Uterus (tissue), 4 donors: ENCODE results near the gene KRT78. TPM values are rescaled to one million over a fixed set of nuclear protein-coding genes. Genes with fewer than 3 reads are reported as not detected.

Experiments used
- DNase-seq, 2 donors: peaks; one replicate each; pipeline ENCODE4 v3.0.0-alpha.2; 2019 to 2020
- H3K27ac ChIP-seq, 2 donors: fragments of 200-600 bp; sonication (generic); 1 replicate in 1 of 2; 2 replicates in 1 of 2; pipeline ENCODE4 v1.5.1; 2016 to 2018
- H3K27me3 ChIP-seq, 2 donors: fragments of 200-600 bp; sonication (generic); one replicate each; pipeline ENCODE4 v1.5.1; 2018 to 2019; ENCODE audit warnings: control low read depth in 1 of 2
- H3K36me3 ChIP-seq, 2 donors: fragments of 200-600 bp; sonication (generic); one replicate each; pipeline ENCODE4 v1.5.1; 2019; ENCODE audit warnings: control low read depth in 1 of 2
- H3K4me1 ChIP-seq, 2 donors: fragments of 200-600 bp; sonication (generic); one replicate each; pipeline ENCODE4 v1.5.1; 2018 to 2019; ENCODE audit warnings: control low read depth in 1 of 2
- H3K4me3 ChIP-seq, 2 donors: fragments of 200-600 bp; sonication (generic); 1 replicate in 1 of 2; 2 replicates in 1 of 2; pipeline ENCODE4 v1.5.1; 2018 to 2019; ENCODE audit warnings: mild to moderate bottlenecking in 1 of 2
- H3K9me3 ChIP-seq, 2 donors: fragments of 200-600 bp; sonication (generic); one replicate each; pipeline ENCODE4 v1.5.1; 2019; ENCODE audit warnings: control low read depth in 1 of 2
- POLR2A ChIP-seq, 2 donors: fragments of 450-650 bp; IDR thresholded peaks; one replicate each; pipeline ENCODE4 v1.6.1; 2016; ENCODE audit warnings: antibody characterized with exemption in 2 of 2, mild to moderate bottlenecking in 1 of 2, moderate library complexity in 1 of 2
- intact Hi-C: fragments of 100-400 bp; cut with DNase I; formaldehyde crosslinking; loops from one replicate; pipeline ENCODE4 v1.15.1; 2023; ENCODE audit warnings: low total_unique reads
- total RNA-seq, 4 donors: library from RNA; depleted of rRNA in 3 of 4; stranded (reverse); fragments of >200 nt in 3 of 4; gene quantifications; one replicate each; pipeline versions ENCODE4 v1.1.0 to v1.2.4, GENCODE V29; 2014 to 2023
- TF ChIP-seq, protein P1 (sequence below), 4 experiments: fragments of 200-600 bp in 2 of 4; fragments of 450-650 bp in 2 of 4; sonication (generic) in 2 of 4; IDR thresholded peaks; one replicate each; pipeline ENCODE4 v1.5.1; 2016 to 2019; ENCODE audit warnings: antibody characterized with exemption in 4 of 4, mild to moderate bottlenecking in 2 of 4, moderate library complexity in 1 of 4
- donor health status: DM: yes; HTN: yes; CAD: no.

The KRT78 gene
- total RNA-seq, 4 donors from 2014 or later: not detected

DNA sequence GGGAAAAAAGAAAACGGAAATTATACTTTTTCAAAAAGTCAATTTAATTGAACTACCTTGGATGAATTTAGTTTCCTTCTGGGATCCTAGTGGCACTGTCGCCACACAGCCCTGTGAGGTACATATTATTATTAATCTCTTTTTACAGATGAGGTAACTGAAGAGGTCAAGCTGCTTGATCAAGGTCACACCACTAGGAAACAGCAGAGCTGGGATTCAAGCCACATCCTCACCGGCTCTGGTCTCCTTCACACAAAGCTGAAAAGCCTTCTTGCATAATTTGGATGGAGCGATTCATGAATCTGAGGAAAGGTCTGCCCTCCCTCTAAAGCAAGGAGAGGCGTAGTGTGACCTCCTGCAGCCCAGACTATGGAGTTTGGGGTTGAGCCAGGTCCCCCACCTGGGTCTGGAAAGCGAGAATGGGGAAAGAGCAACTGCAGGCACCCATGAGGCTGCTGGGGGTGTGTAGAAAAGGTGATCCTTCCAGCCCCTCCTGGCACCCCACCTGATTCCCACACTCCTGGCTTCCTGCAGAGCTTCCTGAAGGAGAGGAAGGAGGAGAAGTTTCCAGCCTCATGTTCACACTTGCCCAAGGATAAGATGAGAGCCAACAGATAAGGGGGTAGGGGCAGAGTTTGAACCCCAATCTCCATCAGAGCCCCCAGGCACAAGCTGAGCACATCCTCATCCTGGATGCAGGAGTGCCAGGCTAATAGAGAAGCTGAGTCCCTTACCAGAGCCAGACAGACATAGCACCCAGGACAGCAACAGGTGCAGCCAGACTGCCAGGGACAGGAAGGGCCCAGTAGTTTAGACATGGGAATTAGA lies 10.8 kb downstream of the KRT78 start:
- DNase-seq: no peak
- intact Hi-C loops: no loop called here
- Histone ChIP-seq H3K36me3 (no peaks in the 10 kb centered on the region), H3K9me3 (no peaks in the 10 kb centered on the region), H3K4me3 (no peak overlapping the region), H3K27ac (no peak overlapping the region), H3K27me3 (no peaks in the 10 kb centered on the region), H3K4me1 (no peaks in the 10 kb centered on the region)
- no peak for TF ChIP-seq POLR2A (IDR thresholded peaks at IDR 0.05)
- TF ChIP-seq, protein P1, sequence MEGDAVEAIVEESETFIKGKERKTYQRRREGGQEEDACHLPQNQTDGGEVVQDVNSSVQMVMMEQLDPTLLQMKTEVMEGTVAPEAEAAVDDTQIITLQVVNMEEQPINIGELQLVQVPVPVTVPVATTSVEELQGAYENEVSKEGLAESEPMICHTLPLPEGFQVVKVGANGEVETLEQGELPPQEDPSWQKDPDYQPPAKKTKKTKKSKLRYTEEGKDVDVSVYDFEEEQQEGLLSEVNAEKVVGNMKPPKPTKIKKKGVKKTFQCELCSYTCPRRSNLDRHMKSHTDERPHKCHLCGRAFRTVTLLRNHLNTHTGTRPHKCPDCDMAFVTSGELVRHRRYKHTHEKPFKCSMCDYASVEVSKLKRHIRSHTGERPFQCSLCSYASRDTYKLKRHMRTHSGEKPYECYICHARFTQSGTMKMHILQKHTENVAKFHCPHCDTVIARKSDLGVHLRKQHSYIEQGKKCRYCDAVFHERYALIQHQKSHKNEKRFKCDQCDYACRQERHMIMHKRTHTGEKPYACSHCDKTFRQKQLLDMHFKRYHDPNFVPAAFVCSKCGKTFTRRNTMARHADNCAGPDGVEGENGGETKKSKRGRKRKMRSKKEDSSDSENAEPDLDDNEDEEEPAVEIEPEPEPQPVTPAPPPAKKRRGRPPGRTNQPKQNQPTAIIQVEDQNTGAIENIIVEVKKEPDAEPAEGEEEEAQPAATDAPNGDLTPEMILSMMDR (IDR thresholded peaks at IDR 0.05): no peak

DNA sequence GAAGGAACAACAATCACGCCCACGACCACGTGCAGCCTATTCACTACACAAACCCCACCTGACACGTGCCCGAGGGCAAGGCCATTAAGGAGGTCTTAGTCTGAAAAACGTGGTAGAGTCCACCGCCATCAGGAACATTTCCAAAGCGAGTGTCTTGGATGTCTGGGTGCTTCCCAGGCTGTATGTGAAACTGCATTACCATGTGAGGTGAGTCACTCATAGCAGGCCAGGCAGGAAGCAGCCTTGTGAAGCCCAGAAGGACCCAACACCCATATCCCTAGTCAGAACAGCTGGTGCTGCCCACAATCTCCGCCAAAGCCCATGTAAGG lies 11.4 kb downstream of the KRT78 start:
- DNase-seq: no peak
- TF ChIP-seq POLR2A (IDR thresholded peaks at IDR 0.05): no peak
- TF ChIP-seq, protein P1 (IDR thresholded peaks at IDR 0.05): no peak
- intact Hi-C loops: no loop called here

DNA sequence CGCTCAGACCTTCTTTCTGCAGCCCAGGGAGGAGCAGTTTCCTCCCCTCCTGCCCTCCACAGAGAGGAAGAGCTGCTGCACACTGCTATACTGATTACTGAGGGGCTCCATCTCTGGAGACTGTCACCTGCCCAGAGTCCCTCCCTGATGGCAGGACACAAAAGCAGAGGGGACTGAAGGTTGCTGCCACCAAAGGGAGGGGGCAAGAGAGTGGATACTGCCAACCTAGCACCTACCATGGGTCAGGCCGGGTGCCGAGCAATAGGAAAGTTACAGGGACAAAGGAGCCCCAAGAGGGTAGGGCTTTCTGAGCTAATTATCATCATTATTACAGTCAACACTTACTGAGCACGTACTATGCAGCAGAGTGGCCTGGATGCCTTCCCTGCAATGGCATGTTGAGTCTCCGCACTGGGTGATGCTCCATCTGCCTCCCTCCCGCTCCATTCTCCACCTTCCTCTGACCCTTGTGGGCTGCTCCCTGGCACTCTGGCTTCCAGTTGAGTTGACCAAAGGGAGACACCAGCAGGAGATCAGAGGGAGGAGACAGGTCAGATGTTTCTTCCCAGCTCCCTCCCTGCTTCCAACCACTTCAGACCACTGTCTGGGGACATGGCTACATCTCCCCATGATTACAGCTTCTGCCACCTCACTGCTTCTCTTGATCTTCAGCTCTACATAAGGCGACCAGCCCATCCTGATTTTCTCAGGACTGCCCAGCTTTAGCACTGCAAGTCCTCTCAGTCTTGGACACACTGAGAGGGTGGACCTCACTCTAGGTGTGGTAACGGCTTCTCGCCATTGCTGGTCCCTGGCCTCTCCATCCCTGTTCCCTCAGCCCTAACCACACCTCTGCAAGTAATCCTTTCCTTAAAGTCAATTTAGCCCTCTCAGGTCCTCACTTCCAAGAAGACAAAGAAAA lies 12.0 kb downstream of the KRT78 start:
- Histone ChIP-seq H3K27ac (no peak overlapping the region), H3K4me3 (no peak overlapping the region), H3K9me3 (no peaks in the 10 kb centered on the region), H3K4me1 (no peaks in the 10 kb centered on the region), H3K36me3 (no peaks in the 10 kb centered on the region), H3K27me3 (no peaks in the 10 kb centered on the region)
- intact Hi-C loops: no loop called here
- DNase-seq: no peak
- TF ChIP-seq, protein P1 (IDR thresholded peaks at IDR 0.05): no peak
- no peak for TF ChIP-seq POLR2A (IDR thresholded peaks at IDR 0.05)

More for the DNA sequence above, 11.4 kb downstream of the KRT78 start:
- H3K27ac ChIP-seq: no peak overlapping the region
- H3K27me3 ChIP-seq: no peaks in the 10 kb centered on the region
- no peaks in the 10 kb centered on the region for H3K4me1 ChIP-seq
- no peaks in the 10 kb centered on the region for H3K9me3 ChIP-seq
- H3K4me3 ChIP-seq: no peak overlapping the region
- no peaks in the 10 kb centered on the region for H3K36me3 ChIP-seq

DNA sequence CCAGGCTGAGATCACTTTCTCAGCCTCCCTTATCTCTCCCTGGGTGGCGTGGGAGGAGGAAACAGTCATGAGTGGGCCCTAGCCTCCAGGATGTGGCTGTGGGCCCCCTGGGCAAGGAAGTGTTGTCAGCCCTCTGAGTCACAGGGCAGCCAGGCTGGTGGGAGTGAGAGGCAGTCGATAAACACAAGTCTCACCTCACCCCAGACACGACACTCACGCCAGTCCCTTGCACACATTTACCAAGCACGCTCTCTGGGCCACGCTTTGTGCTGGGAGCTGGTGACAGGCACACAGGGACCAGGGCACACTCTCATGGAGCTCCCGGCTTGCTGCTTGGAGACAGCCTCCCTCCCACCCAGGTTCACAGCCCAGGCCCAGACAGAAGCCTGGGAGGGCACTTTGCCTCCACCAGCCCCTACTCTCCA lies 12.7 kb downstream of the KRT78 start:
- no peak overlapping the region for H3K4me3 ChIP-seq
- DNase-seq: no peak
- H3K4me1 ChIP-seq: no peaks in the 10 kb centered on the region
- intact Hi-C loops: no loop called here
- no peak for TF ChIP-seq POLR2A (IDR thresholded peaks at IDR 0.05)
- TF ChIP-seq, protein P1 (IDR thresholded peaks at IDR 0.05): no peak
- H3K36me3 ChIP-seq: no peaks in the 10 kb centered on the region
- H3K27ac ChIP-seq: no peak overlapping the region
- no peaks in the 10 kb centered on the region for H3K9me3 ChIP-seq
- H3K27me3 ChIP-seq: no peaks in the 10 kb centered on the region
